ENCODE data around the gene ANKHD1. TPM values are rescaled to one million over a fixed set of nuclear protein-coding genes. Genes with fewer than 3 reads are reported as not detected.
"Not testable (repeated sequence)": the region's sequence is repeated elsewhere in the genome, so short reads cannot be mapped to it uniquely, and the experiment has no call there.

ANKHD1 gene
- total RNA-seq, 1 experiment from 2014 or later, result 63.7 TPM

GRCh38 chr5:140421375-140421774 lies 19.7 kb downstream of the ANKHD1 start:
- H3K27me3 ChIP-seq (replicated peaks); H3K36me3 ChIP-seq; H3K9me3 ChIP-seq (replicated peaks); H3K27ac ChIP-seq; H3K4me1 ChIP-seq (replicated peaks); DNase-seq (ENCODE audit: low read depth in 1 of 2, low spot score in 2 of 2); H3K4me3 ChIP-seq: not testable (repeated sequence)

DNA sequence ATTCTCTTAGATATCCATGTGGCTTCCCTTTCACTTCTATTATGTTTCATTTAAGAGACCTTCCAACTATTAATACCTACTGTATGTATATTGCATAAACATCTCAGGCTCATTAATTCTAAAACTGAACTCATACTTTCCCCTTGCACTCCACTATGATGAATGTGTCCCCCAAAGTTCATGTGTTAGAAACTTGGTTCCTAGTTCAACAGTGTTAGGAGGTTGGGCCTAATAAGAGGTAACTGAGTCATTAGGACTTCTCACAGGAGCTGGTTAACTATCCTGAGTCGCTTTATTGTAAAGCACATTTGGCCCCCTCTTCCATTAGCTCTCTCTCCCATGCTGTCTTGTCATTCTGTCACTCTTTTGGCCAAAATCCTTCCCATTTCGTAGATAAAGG lies 22.0 kb downstream of the ANKHD1 start:
- Histone ChIP-seq H3K27ac (no peak overlapping the region), H3K4me1 (replicated peaks) (no peaks in the 10 kb centered on the region), H3K9me3 (replicated peaks) (no peaks in the 10 kb centered on the region), H3K27me3 (replicated peaks) (no peaks in the 10 kb centered on the region), H3K36me3 (0 out of 2 replicates have a peak, but pooled peaks cover 2% of the 10 kb centered on the region), H3K4me3 (no peak overlapping the region)
- no peak for DNase-seq (ENCODE audit: low read depth in 1 of 2, low spot score in 2 of 2)

DNA sequence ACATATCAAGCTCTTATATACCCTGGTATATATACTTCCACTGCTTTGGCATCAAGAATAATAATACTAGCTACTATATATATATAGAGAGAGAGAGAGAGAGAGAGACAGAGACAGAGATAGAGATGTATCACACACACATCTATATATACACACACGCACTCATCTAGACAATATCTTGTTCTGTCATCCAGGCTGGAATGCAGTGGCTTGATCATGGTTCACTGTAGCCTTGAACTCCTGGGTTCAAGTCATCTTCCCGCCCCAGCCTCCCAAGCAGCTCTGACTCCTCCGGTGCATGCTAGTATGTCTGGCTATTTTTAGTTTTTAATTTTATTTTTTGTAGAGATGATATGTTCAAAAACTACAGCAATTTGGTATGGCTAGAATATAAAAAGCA lies 22.5 kb downstream of the ANKHD1 start:
- Histone ChIP-seq H3K27me3 (replicated peaks) (no peaks in the 10 kb centered on the region), H3K27ac (no peak overlapping the region), H3K4me3 (no peak overlapping the region), H3K9me3 (replicated peaks) (no peaks in the 10 kb centered on the region), H3K4me1 (replicated peaks) (no peaks in the 10 kb centered on the region), H3K36me3 (0 out of 2 replicates have a peak, but pooled peaks cover 2% of the 10 kb centered on the region)
- no peak for DNase-seq (ENCODE audit: low read depth in 1 of 2, low spot score in 2 of 2)

DNA sequence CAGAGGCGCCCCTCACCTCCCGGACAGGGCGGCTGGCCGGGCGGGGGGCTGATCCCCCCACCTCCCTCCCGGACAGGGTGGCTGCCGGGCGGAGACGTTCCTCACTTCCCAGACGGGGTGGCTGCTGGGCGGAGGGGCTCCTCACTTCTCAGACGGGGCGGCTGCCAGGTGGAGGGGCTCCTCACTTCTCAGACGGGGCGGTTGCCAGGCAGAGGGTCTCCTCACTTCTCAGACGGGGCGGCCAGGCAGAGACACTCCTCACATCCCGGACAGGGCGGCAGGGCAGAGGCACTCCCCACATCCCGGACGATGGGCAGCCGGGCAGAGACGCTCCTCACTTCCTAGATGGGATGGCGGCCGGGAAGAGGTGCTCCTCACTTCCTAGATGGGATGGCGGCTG lies 26.1 kb downstream of the ANKHD1 start:
- not testable (repeated sequence) for H3K4me1 ChIP-seq (replicated peaks); H3K27ac ChIP-seq; H3K9me3 ChIP-seq (replicated peaks); DNase-seq (ENCODE audit: low read depth in 1 of 2, low spot score in 2 of 2); H3K27me3 ChIP-seq (replicated peaks); H3K4me3 ChIP-seq; H3K36me3 ChIP-seq

GRCh38 chr5:140429724-140430123 lies 28.1 kb downstream of the ANKHD1 start:
- no peak overlapping the region for H3K27ac ChIP-seq

DNA sequence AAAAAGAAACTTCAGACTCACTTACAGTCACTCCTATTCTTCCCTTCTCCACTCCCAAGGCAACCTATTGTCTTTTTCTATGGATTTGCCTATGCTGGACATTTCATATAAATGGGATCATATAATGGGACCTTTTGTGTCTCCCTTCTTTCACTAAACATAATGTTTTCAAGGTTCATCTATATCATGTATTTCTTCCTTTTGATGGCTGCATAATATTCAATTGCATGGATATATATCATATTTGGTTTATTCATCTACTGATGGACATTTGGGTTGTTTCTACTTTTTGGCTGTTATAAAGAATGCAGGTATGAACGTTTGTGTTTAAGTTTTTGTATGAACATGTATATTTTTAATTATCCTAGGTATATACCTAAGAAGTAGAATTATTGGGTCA lies 30.6 kb downstream of the ANKHD1 start:
- DNase-seq (ENCODE audit: low read depth in 1 of 2, low spot score in 2 of 2), result no peak
- Histone ChIP-seq H3K9me3 (replicated peaks) (no peaks in the 10 kb centered on the region), H3K27ac (no peak overlapping the region), H3K4me3 (no peak overlapping the region), H3K27me3 (replicated peaks) (no peaks in the 10 kb centered on the region), H3K36me3 (peaks cover 15% of the 10 kb centered on the region), H3K4me1 (replicated peaks) (no peaks in the 10 kb centered on the region)

More at GRCh38 chr5:140429724-140430123, 28.1 kb downstream of the ANKHD1 start:
- Histone ChIP-seq H3K4me1 (replicated peaks) (no peaks in the 10 kb centered on the region), H3K27me3 (replicated peaks) (no peaks in the 10 kb centered on the region), H3K36me3 (no peaks in the 10 kb centered on the region), H3K9me3 (replicated peaks) (no peaks in the 10 kb centered on the region), H3K4me3 (no peak overlapping the region)
- DNase-seq (ENCODE audit: low read depth in 1 of 2, low spot score in 2 of 2), result no peak

GRCh38 chr5:140432916-140433315 lies 31.3 kb downstream of the ANKHD1 start:
- Histone ChIP-seq H3K9me3 (replicated peaks) (no peaks in the 10 kb centered on the region), H3K4me3 (no peak overlapping the region), H3K4me1 (replicated peaks) (no peaks in the 10 kb centered on the region), H3K36me3 (peaks cover 18% of the 10 kb centered on the region), H3K27me3 (replicated peaks) (no peaks in the 10 kb centered on the region), H3K27ac (no peak overlapping the region)
- no peak for DNase-seq (ENCODE audit: low read depth in 1 of 2, low spot score in 2 of 2)

- not testable (repeated sequence) for H3K27ac ChIP-seq; H3K4me1 ChIP-seq (replicated peaks); H3K27me3 ChIP-seq (replicated peaks); H3K9me3 ChIP-seq (replicated peaks); DNase-seq (ENCODE audit: low read depth in 1 of 2, low spot score in 2 of 2); H3K4me3 ChIP-seq
- peaks cover 67% of the 10 kb centered on the region for H3K36me3 ChIP-seq
Observed at GRCh38 chr5:140457368-140457767, 55.7 kb downstream of the ANKHD1 start.

DNA sequence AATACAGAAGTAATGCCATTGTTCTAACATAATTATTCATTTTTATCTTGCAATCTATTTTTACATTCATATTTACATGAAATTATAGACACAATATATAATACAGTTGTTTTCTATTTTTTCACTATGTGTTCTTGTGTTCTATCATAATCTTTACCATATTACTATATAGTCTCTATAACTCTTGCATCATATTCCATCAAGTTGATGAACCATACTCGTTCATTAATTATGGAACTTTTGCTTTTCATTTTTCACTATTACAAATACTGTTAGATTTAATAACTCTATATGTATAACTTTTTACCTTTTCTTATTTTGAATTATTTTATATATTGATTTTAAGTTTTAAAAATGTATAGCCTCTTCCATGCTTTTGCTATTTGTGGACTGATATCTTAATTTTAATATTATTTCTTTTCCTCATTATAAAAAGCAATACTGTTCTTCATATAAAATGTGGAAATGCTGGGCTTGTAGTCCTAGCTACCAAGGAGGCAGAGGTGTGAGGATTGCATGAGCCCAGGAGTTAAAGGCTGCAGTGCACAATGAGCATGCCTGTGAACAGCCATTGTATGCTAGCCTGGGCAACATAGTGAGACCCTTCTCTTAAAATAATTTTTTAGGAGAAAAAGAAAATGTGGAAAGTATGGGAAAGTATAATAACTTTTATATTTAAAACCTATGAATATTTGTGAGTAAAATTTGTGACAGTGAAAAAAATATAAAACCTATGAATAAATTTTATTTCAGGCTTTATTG lies 65.5 kb downstream of the ANKHD1 start:
- H3K4me1 ChIP-seq (replicated peaks), result no peaks in the 10 kb centered on the region
- H3K27ac ChIP-seq, result no peak overlapping the region
- H3K9me3 ChIP-seq (replicated peaks), result no peaks in the 10 kb centered on the region
- peaks cover 43% of the 10 kb centered on the region for H3K36me3 ChIP-seq
- no peak overlapping the region for H3K4me3 ChIP-seq
- H3K27me3 ChIP-seq (replicated peaks), result no peaks in the 10 kb centered on the region
- no peak for DNase-seq (ENCODE audit: low read depth in 1 of 2, low spot score in 2 of 2)

GRCh38 chr5:140468188-140468587 lies 66.6 kb downstream of the ANKHD1 start:
- no peaks in the 10 kb centered on the region for H3K27me3 ChIP-seq (replicated peaks)
- no peaks in the 10 kb centered on the region for H3K4me1 ChIP-seq (replicated peaks)
- no peaks in the 10 kb centered on the region for H3K9me3 ChIP-seq (replicated peaks)
- DNase-seq (ENCODE audit: low read depth in 1 of 2, low spot score in 2 of 2), result no peak
- H3K27ac ChIP-seq, result no peak overlapping the region
- H3K4me3 ChIP-seq, result no peak overlapping the region
- H3K36me3 ChIP-seq, result peaks cover 43% of the 10 kb centered on the region

- no peaks in the 10 kb centered on the region for H3K9me3 ChIP-seq (replicated peaks)
- H3K4me3 ChIP-seq, result no peak overlapping the region
- no peaks in the 10 kb centered on the region for H3K4me1 ChIP-seq (replicated peaks)
- H3K36me3 ChIP-seq, result peaks cover 43% of the 10 kb centered on the region
- DNase-seq (ENCODE audit: low read depth in 1 of 2, low spot score in 2 of 2), result no peak
- H3K27me3 ChIP-seq (replicated peaks), result no peaks in the 10 kb centered on the region
- no peak overlapping the region for H3K27ac ChIP-seq
Observed at GRCh38 chr5:140469259-140469658, 67.6 kb downstream of the ANKHD1 start.

DNA sequence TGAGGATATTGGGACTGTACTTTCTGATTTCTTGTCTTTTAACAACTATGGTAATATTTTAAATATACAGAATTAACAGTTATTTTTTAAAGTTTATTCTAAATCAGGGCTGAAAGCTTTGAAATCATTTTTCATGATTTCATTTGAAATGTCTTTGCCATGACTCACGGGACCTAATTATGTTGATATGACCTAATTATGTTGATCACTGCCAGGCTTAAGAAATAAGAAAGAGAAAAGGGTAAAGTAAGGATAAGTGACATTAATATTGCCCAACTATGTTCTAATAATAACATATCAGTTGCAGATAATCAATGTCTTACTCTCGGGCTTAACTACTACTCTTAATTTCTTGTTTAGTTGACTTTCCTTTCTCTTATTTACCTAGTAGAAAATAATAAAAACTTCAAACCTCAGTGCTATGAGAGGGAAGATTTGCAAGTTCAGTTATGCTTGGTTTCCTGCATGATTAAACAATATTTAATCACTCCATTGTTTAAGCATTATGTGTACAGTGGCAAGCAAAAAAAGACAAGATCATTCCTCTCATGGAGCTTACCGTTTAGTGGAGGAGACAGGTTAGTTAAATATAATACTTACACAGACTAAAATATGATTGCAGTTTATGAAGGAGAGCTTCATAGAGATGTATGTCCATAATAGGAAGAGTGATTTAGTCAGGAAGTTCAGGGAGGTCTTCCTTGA lies 78.8 kb downstream of the ANKHD1 start:
- Histone ChIP-seq H3K27me3 (replicated peaks) (no peaks in the 10 kb centered on the region), H3K4me3 (no peak overlapping the region), H3K4me1 (replicated peaks) (no peaks in the 10 kb centered on the region), H3K27ac (no peak overlapping the region), H3K36me3 (peaks cover 27% of the 10 kb centered on the region), H3K9me3 (replicated peaks) (no peaks in the 10 kb centered on the region)
- DNase-seq (ENCODE audit: low read depth in 1 of 2, low spot score in 2 of 2), result no peak

DNA sequence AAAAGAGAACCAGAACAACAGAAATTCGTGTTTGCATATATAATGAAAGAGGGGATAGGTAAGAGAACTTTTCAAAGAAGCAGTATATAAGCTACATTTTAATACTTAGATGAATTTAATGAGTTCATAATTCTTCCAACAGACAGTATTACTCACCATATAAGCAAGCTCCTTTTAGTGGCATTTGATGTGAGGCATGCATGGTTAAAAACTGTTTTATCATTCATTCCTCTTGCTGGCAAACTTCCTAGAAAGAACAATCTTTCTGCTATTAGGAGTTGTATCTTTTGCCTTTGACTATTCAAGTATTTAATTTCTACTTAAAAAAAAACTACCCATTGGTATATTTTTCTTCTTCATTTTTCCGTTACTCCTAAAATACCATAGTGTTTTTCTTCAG lies 80.1 kb downstream of the ANKHD1 start:
- DNase-seq (ENCODE audit: low read depth in 1 of 2, low spot score in 2 of 2), result no peak
- Histone ChIP-seq H3K9me3 (replicated peaks) (no peaks in the 10 kb centered on the region), H3K36me3 (peaks cover 34% of the 10 kb centered on the region), H3K27me3 (replicated peaks) (no peaks in the 10 kb centered on the region), H3K27ac (no peak overlapping the region), H3K4me1 (replicated peaks) (no peaks in the 10 kb centered on the region), H3K4me3 (no peak overlapping the region)

- H3K27me3 ChIP-seq (replicated peaks), result no peaks in the 10 kb centered on the region
Observed at GRCh38 chr5:140483055-140483454, 81.4 kb downstream of the ANKHD1 start.

More at GRCh38 chr5:140483055-140483454, 81.4 kb downstream of the ANKHD1 start:
- H3K4me3 ChIP-seq, result no peak overlapping the region
- H3K4me1 ChIP-seq (replicated peaks), result no peaks in the 10 kb centered on the region
- no peaks in the 10 kb centered on the region for H3K9me3 ChIP-seq (replicated peaks)
- H3K27ac ChIP-seq, result no peak overlapping the region
- H3K36me3 ChIP-seq, result peaks cover 46% of the 10 kb centered on the region
- no peak for DNase-seq (ENCODE audit: low read depth in 1 of 2, low spot score in 2 of 2)

All from SJSA1 (cell line).